ENCODE data around the gene AGAP1. TPM values are rescaled to one million over a fixed set of nuclear protein-coding genes. Genes with fewer than 3 reads are reported as not detected.
A peak's percentile ranks its signal among the peaks of the same experiment; 100 is the strongest.

AGAP1 gene
- total RNA-seq, 1 donor from 2014 or later = 9.0 TPM

DNA sequence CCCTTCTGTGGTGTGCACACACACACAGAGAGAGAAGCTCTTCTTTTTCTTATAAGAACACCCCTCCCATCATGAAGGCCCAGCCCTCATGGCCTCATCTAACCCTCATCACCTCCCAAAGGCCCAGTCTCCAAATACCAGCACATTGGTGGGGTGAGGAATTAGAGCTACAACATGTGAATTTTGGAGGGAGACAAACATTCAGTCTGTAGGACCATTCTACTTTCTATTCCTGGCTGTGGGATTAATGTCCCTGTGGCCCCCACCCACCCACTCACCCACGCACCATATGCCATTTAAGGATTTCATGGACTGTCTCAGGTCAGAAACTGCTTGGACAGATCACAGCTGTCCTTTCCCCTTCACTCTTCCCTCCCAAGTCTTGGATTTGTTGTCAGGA, 484.2 kb downstream of the AGAP1 start:
- no peak for DNase-seq

DNA sequence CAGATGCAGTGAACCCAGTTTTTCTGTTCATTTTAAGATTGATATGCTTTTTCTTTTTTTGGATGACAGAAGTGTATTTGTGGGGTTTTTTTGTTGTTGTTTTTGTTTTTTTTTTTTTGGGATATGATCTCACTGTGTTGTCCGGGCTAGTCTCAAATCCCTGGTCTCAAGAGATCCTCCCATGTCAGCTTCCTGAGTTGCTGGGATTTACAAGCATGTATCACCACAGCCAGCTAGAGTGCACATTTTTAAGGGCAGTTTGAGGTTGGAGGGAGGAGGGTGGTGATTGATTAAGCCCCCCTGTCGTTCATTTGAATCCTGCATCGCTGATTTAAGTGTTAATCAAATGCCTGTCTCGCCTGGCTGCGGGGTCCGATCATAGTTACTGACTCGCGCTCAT, 485.2 kb downstream of the AGAP1 start:
- no peak for DNase-seq

DNA sequence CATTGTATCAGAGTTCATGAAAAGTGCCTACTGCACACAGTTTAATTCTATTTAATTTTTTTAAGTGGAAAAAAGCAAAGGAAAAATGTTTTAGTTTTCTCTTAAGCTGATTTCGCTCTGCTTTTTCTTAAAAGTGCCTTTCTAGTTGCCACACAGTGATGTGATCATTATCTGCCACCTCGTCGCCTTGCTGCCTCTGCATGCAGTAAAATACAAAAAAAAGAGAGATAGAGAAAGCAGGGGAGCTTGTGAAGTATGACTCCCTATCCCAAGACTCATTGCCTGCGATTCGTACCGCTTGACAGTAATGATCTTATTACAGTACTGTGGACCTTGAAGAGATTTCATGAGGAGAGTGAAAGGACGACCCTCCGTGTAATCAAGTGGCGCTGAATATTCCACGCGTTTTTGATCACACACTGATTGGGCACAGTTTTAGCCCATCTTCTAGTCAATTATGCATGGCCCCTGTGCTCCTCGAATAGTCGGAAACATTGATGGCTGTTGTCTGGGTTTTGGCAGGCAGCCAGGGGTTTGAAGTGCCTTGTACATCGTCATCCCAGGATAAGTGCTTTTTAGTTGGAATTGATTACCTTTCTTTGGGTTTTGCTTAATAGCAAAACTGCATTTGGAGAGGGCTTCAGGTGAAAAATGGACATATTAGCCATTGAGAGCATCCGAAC, 486.1 kb downstream of the AGAP1 start:
- DNase-seq = no peak

DNA sequence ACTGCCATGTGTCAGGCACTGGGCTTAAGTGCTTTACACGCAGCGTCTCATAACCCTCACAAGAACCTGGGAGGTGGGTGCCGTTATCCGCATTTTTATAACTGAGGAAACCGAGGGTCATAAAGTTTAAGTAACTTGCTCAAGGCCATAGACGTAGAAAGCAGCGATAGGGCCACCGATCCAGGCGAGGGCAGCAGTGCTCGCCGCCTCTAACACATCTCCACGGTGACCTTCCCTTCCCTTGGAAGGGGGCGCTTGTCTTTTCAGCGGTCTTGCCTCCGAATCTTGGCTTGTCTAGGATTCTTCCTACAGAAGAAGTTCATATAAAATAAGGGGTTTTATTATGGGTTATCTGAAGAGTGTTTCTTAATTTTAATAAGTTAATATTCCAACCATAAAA, 487.8 kb downstream of the AGAP1 start:
- no peak for DNase-seq

DNA sequence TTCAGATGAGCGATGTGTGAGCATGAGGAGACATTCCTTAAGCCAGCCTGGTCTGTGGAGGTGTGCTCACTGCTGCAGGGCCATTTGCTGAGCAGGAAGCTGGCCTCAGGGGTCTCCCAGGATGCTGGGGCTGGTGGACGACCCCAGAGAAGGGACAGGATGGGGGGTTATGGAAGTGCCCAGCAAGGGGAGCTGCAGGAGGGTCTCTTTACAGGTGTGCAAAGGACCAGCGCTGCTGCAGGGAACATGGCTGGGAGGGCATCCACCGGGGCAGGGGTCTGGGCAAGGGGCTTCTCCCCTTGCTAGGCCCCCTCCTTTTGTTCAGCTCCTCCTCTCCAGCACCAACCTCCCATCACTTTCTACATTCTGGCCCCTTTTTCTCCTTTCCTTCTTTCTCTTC, 489.2 kb downstream of the AGAP1 start:
- DNase-seq = no peak

DNA sequence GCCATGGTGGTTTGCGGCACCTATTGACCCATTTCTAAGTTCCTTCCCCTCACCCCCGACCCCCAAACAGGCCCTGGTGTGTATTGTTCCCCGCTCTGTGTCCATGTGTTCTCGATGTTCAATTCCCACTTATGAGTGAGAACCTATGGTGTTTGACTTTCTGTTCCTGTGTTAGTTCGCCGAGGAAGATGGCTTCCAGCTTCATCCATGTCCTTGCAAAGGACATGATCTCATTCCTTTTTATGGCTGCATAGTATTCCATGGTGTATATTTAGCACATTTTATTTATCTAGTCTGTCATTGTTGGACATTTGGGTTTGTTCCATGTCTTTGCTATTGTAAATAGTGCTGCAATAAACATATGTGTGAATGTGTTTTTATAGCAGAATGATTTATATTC, 490.7 kb downstream of the AGAP1 start:
- DNase-seq = no peak

DNA sequence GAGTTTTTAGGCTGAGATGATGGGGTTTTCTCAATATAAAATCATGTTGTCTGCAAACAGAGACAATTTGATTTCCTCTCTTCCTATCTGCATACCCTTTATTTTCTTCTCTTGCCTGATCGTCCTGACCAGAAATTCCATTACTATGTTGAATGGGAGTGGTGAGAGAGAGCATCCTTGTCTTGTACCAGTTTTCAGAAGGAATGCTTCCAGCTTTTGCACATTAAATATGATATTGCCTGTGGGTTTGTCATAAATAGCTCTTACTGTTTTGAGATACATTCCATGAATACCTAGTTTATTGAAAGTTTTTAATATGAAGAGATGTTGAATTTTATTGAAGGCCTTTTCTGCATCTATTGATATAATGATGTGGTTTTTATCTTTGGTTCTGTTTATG, 492.5 kb downstream of the AGAP1 start:
- no peak for DNase-seq

DNA sequence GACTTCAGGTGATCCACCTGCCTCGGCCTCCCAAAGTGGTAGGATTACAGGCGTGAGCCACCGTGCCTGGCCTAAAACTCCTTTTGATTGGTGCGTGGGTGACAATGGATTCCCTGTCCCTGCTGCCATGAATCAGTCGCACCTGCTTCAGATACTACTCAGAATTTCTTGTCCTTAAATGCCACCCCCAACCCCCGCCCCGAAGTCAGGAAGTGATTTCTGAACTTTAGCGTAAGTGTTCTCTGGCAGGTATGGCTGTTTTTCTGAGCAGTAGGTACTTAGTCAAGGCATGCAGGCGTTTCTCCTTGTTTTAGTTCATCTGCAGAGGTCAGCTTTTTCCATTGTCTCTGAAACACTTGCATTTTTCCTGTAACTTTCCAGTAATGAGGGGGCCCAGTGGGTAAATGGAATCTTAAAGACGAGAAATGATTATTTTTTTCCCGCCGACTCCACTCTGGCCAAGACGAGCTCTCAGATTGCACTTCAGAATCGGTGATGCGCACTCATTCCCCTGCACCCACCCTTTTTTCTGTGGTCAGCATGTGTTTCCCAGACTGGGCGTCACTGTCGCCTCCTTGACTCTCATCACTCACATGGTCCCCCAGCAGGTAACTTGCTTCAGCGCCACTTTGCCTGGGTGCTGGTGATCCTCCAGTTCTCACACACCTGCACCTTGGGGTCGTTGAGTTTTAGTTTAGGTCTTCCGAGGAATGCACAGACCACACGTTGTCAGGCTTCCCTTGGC, 494.6 kb downstream of the AGAP1 start:
- DNase-seq = peak; percentile 7

DNA sequence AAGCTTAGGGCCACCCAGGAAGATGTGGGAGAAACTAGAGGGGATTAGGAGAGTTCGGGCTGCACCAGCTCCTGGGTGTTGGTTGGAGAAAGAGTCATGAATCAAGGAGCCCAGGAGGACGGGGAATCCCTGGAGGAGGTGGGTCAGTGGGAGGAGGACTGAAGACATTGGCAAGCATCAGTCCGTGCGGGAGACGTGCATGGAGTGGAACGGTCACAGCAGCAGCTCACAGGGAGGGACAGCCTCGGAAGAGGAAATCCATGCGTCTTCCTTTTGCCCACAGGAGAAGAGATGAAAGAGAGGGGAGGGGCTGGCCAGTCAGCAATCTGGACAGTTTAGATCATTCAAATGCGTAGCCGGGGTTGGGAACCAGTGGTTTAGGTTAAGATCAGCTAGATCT, 495.7 kb downstream of the AGAP1 start:
- no peak for DNase-seq

DNA sequence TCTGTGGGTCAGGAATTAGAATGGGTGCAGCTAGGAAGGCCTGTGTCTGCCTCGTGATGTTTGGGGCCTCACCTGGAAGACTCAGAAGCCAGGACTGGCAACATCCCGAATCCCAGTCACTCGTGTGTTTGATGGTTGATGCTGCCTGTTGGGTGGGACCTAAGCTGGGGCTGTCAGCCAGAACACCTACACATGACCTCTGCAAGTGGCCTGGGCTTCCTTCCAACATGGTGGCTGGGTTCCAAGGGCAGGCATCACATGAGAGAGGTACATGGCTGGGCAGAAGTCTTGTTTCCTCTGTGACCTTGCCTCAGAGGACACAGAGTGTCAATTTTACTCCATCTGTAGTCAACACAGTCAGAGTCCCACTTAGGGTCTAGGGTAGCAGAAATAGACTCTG, 496.5 kb downstream of the AGAP1 start:
- no peak for DNase-seq

DNA sequence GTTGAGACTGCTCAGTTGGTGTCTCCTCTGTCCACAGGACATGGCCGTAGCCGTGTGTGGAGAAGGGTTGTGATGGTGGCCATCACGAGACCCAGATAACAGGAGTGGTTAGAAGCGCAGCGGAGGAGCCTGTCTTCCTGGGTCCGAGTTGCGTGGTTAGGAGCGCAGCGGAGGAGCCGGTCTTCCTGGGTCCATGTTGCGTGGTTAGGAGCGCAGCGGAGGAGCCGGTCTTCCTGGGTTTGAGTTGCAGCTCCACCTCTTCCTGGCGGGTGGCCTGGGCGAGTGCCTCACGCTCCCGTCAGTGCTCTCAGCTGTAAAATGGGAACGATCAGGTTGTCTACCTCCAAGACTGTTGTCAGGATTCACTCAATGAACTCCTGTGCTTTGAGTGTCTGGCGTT, 498.2 kb downstream of the AGAP1 start:
- DNase-seq = no peak

DNA sequence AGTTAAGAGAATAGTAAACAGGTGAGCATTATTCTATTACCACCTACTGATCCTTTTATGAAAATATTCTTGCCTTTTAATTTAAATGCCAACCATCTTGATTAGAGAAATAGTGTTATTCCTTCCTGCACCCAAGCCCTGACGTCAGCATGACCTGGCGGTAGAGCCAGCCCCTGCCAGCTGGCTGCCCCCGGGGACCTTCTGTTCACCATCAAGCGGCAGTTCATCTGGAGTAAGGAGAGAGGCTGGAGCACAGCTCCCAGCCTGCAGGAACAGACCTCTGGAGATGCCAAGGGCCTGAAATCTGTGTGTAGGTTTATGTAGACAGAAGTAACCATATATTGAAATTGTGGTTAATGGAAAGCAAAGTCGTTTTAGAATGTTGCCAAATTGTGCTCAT, 502.6 kb downstream of the AGAP1 start:
- DNase-seq = no peak

DNA sequence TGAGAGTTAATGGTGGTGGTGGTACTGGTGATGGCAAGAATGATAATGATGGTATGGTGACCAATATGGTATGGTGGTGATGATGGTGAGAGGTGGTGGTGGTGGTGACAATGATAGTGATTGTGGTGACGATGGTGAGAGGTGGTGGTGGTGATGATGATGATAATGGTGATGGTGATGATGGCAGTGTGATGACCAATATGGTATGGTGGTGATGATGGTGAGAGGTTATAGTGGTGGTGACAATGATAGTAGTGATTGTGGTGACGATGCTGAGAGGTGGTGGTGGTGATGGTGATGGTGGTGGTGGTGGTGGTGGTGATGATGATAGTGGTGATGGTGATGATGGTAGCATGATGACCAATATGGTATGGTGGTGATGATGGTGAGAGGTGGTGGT, 505.2 kb downstream of the AGAP1 start:
- DNase-seq = no peak

DNA sequence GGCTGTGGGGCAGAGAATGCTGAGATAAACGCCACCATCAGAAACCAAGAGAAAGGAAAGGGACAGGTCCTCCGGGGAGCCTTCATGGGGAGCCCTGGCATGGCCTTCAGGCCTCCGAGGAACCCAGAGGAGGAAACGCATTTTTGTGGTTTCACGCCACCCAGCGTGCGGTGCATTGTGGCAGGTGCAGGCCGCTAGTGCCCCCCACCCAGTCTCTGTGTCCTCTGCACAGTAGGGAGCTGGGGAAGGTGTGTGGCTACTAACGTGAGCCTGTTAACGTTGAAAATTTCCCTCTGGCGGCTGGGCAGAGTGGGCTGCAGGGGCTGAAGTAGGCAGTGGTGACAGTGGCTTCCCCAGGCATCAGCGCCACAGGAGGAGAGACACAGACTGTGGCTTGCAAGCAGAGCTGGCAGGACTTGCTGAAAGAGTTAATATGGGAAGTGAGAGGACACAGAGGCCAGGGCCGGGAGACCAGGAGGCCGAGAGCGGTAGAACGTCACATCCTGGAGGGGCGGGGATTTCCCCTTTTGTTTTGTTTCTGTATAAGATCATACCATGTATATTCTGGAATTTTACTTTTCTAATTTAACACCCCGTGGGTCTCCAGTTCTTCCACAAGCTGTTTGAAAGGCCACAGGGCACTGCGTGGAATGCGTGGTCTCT, 507.5 kb downstream of the AGAP1 start:
- DNase-seq = peak; percentile 86

DNA sequence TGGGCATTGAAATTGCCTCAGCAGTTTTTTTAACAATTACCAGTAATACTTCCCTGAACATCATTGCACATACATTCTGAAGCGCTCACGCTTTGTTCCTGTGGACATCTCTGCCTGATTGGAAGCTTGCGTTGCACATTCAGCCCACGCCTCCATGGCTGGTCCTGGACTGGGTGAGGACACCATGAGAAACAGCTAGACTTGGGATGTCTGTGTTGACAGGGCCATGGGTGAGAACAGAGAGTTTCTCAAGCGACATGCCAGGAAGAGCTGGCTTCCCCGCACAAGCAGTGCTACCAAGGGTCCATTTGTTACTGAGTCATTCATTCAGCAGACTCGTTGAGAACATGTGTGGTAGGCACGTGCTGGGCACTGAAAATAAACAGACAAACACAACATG, 508.0 kb downstream of the AGAP1 start:
- peak; percentile 67 for DNase-seq

DNA sequence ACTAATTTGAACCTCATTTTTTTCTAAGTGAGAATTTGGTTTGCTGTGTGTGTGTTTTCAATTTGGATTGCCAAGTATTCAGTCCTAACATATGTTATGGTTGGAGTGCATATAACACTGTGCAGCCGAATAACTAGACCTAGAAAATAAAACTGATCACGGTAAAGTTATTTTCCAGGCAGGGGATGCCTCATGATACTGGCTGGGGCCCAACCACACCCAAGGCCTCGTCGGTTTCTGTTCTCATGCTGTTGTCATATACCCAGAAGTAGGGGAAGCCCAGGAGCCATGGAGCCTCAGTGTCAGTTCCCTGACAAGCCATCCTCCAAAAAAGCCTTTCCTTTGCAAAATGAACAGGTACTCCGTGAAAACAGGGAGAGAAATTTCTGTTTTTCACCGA, 514.2 kb downstream of the AGAP1 start:
- DNase-seq = no peak

DNA sequence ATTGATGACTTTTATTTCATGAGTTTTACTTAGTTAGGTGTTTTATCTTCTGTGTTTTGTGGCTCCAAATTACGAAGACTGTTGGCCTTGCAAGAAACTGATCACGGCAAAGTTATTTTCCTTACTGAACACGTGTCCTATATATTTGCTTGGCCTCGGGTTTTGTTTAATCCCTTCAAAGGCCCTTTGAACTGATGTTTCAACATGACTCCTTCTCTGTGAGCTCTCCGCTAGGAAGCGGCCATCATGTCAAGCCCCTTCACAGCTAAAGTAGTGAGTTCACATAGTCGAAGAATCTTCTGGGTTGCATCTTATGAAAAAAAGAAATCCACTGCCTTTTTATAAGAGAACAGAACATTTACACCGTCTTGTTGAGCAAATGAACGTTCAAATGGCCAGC, 515.0 kb downstream of the AGAP1 start:
- no peak for DNase-seq

DNA sequence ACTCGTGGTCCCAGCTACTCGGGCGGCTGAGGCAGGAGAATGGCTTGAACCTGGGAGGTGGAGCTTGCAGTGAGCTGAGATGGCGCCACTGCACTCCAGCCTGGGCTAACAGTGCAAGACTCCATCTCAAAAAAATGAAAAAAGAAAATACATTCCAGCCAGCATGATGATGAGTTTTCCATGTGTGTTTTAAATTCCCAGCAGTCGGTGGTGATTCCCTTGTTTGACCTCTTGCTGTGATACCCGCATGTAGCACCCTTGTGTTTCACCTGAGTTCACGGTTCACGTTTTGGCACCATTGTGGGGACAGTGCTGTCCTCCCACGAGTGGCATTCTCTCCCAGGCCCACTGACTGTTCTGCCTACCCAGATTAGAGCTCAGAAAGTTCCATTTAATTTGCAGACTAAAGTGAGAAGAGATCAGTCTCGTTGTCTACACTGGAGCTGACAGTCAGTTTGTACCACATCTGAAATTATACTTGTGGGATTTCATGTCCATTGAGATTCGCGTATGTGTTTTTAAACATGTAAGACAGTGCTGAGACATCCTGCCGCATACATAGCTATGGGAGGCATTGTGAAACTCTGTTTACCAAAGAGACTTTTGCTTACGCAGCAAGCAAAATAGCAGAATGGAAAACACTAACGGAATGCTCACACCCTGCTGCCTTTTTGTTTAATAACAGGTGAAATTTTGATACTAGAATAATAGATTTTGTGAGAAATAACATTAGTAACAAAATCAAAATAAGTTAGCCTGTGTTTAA, 517.3 kb downstream of the AGAP1 start:
- DNase-seq = no peak

DNA sequence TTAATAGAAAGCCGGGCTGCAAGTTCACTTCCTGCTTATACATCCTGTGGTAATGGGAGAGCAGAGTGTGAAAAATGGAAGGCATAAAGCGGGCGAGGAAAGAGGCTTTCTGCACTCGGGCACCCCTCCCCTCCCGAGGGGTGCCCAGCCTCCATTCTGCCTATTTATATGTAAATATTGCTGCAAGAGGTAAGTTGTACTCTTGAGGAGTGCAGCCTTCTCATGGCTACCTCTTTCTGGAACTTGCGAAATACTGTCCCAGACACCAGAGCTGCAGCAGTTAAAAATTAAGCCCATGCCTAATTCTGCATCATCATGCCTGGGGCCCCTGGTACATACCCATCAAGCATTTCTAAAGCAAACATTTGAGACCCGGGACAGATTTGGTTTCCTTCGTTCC, 518.3 kb downstream of the AGAP1 start:
- no peak for DNase-seq

DNA sequence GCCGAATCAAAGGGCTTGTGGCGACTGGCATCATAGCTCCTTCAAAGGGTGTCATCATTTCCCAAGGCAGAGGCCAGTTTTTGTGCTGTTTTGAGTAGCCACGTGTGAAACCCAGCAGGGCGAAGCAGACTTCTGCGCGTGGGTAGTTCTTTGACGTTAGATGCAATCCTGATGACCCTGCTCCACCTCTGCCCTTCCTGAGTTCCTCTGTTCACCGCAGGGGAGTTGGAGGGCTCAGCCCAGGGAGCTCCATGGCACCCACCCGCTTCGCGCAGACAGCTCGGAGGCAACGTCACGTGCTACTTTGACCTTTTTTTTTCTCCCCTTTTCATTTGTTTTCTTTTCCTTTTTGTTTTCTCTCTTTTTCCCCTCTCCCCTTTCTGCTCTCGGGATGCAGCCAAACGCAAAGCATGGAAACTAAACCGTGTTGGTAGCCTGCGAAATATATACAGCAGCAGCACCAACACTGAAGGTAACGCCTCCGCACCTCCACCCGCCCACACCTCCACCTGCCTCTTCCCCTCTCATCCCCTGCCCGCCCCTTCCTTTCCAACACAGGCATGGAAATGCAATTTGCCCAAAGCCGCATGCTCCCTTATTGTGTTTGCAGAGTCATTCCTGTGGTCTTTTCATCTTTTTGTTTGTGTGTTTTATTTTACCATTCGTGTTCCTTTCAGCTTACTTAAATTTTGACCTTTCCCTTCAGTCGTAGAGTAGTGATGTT, 520.7 kb downstream of the AGAP1 start:
- DNase-seq = no peak

DNA sequence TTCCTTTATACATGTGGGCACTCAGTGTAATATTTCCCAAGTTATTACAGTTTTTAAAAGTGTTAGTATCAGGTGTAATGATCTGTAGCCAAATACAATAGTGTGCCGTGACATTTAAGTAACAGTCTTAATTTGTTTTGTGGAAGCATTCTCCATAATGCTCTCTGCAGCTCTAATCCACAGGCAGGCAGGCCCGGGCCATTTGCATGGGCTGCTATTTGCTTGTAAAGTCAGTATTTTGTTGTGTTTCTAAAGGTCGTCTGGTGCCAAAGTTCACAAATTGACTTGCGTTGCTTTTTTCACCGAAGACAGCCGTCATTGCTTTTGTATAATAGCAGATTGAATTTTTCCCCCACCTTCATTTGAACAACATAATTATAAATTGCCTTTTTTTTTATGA, 521.3 kb downstream of the AGAP1 start:
- no peak for DNase-seq

DNA sequence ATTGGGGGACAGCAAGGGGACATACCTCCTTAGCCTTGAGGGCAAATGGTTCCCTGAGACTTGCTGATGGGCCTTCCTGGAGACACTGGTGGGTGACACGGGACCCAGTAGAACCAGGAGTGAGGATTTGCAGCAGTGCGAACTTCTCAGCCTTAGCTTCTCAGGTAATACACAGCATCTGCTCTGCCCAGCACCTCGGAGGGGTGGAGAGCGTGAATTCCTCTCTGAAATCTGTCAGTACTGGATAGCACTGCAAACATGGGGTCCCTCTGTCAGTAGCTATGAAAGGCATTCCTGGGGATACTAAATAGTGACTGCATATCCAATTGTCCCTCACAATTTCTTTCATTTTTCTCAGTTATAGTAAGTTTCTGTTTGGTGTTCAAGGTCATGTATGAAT, 522.7 kb downstream of the AGAP1 start:
- no peak for DNase-seq

DNA sequence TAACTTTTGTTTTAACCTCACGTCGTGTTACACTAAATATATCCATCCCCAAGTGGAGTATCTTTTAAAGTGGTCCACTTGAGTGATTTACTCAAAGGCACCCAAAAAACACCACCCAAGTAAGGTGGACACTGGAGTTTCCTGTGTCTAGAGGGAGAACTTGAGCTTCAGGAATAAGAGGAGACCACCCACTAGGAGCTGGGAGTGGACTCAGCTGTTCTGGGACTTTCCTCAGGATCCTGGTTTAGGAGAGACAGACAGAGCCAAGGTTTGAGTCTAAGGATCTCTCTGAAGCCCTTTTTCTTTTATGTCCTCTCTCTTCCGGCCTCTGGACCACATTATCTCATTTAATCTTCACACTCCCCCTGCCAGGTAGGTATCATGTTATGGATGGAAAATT, 523.6 kb downstream of the AGAP1 start:
- no peak for DNase-seq
